IPS-18c (cell line): ENCODE results near the gene NUAK1.
"Not testable (repeated sequence)": the region's sequence is repeated elsewhere in the genome, so short reads cannot be mapped to it uniquely, and the experiment has no call there.

Experiments used
- H3K4me3 ChIP-seq: 2 replicates; pipeline ENCODE4 v1.7.0; 2013; ENCODE audit warnings: low read depth, mild to moderate bottlenecking, low read length, moderate library complexity; ENCODE audit not compliant: insufficient read depth
- H3K9me3 ChIP-seq: one replicate; pipeline ENCODE4 v1.6.1; 2013; ENCODE audit warnings: mild to moderate bottlenecking, low read length, moderate library complexity; ENCODE audit not compliant: control insufficient read depth, insufficient read depth

NUAK1 gene

GRCh38 chr12:106018286-106018685 is 120.5 kb downstream of the NUAK1 start:
- peaks cover 8% of the 10 kb centered on the region for H3K9me3 ChIP-seq
- no peak overlapping the region for H3K4me3 ChIP-seq

- not testable (repeated sequence) for H3K4me3 ChIP-seq, H3K9me3 ChIP-seq
Observed at GRCh38 chr12:106016601-106017278, 122.0 kb downstream of the NUAK1 start.

- H3K9me3 ChIP-seq: peaks cover 10% of the 10 kb centered on the region
- H3K4me3 ChIP-seq: no peak overlapping the region
Observed at GRCh38 chr12:106015646-106016045, 123.1 kb downstream of the NUAK1 start.

GRCh38 chr12:106013941-106014340 is 124.8 kb downstream of the NUAK1 start:
- peaks cover 8% of the 10 kb centered on the region for H3K9me3 ChIP-seq
- no peak overlapping the region for H3K4me3 ChIP-seq
